HG03520 (cell line): Measurements from ENCODE around the gene MED12.

Source experiments
- ATAC-seq: cut with Tn5 transposase; IDR thresholded peaks from one replicate; pipeline ENCODE4 v1.9.1; 2021; ENCODE audit warnings: mild to moderate bottlenecking, moderate library complexity; ENCODE audit not compliant: unreplicated experiment

Gene MED12

DNA sequence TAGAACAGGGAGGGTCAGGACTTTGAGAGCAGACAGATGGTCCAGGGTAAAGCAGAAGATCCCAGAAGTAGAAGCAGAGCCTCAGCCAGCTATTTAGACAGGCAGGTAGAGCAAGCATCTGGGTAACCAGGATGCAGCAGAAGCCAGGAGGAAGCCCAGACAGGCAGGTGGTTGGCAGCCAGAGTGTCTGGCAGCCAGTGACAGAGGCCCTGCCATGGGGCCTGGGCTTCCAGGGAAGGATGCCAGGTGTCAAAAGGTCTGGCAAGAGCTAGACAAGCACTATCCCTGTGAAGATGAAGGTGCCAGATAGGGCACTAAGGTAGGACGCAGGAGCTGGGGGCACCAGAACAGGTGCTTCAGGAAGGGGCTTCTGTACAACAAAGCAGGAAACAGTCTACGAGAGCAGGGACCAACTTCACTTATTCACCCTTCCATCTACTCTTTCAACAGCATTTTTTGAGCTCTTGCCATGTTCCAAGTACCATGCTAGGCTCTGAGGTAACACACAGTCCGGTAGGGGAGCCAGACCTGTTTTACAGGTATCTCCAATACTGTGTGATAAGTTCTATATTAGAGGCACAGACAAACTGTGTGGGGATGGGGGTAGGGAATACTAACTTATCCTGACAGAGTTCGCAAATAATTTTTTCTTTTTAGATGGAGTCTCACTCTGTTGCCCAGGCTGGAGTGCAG lies 66.6 kb downstream of the MED12 start:
- no peak for ATAC-seq

DNA sequence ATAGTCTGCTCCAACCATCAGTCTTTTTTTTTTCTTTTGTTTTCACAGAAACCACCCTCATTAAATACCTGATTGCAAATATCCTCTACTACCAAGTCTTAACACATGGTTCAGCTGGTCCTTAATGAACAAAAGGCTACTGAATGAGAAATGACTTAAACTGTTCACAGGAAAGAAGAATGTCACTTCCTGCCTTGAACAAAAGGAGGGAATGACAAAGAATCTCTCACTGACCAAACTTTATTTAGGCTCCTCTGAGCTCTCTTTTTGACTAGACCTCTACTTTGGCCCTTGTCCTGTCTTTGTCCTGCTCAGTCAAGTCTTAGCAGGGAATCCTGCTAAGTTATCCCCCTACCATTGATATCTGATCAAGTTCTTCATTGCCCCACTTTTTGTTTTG lies 72.9 kb downstream of the MED12 start:
- no peak for ATAC-seq
